ENCODE measurements around the gene MTA1.

The MTA1 gene

GRCh38 chr14:105388110-105388951, 31.3 kb upstream of the MTA1 start:
- DNase-seq = no peak

GRCh38 chr14:105388976-105389375, 30.7 kb upstream of the MTA1 start:
- DNase-seq = no peak

GRCh38 chr14:105389534-105389933, 30.1 kb upstream of the MTA1 start:
- no peak for DNase-seq

GRCh38 chr14:105389976-105390848, 29.4 kb upstream of the MTA1 start:
- DNase-seq = no peak

GRCh38 chr14:105390849-105391500, 28.7 kb upstream of the MTA1 start:
- DNase-seq = no peak

- DNase-seq = no peak
Observed at GRCh38 chr14:105391541-105391940, 28.1 kb upstream of the MTA1 start.

- DNase-seq = no peak
Observed at GRCh38 chr14:105392131-105393090, 27.2 kb upstream of the MTA1 start.

- DNase-seq = no peak
Observed at GRCh38 chr14:105393151-105393550, 26.5 kb upstream of the MTA1 start.

GRCh38 chr14:105394714-105395537, 24.7 kb upstream of the MTA1 start:
- no peak for DNase-seq

GRCh38 chr14:105395538-105395854, 24.1 kb upstream of the MTA1 start:
- no peak for DNase-seq

- no peak for DNase-seq
Observed at GRCh38 chr14:105397350-105397931, 22.2 kb upstream of the MTA1 start.

GRCh38 chr14:105398044-105398725, 21.4 kb upstream of the MTA1 start, which contains the start of gene TEX22:
Gene TEX22 (plus strand): TSS chr14:105398538. CDS start chr14:105399341, 803 bp downstream.
- DNase-seq = peak; percentile 82

- DNase-seq = no peak
Observed at GRCh38 chr14:105398726-105399465, 20.7 kb upstream of the MTA1 start.

- DNase-seq = no peak
Observed at GRCh38 chr14:105399466-105399775, 20.2 kb upstream of the MTA1 start.

- no peak for DNase-seq
Observed at GRCh38 chr14:105400016-105400415, 19.6 kb upstream of the MTA1 start.

- DNase-seq = no peak
Observed at GRCh38 chr14:105401699-105402098, 17.9 kb upstream of the MTA1 start.

GRCh38 chr14:105408592-105408991, 11.0 kb upstream of the MTA1 start:
- no peak for DNase-seq

- no peak for DNase-seq
Observed at GRCh38 chr14:105409364-105409763, 10.3 kb upstream of the MTA1 start.

GRCh38 chr14:105410642-105411016, 9.0 kb upstream of the MTA1 start:
- no peak for DNase-seq

Measured in NCI-H1105 treated with DMSO at 0.1 percent for 48 hours (cell line).